ENCODE measurements around the gene CAND1.
"Not testable (repeated sequence)": the region's sequence is repeated elsewhere in the genome, so short reads cannot be mapped to it uniquely, and the experiment has no call there.

Gene CAND1

DNA sequence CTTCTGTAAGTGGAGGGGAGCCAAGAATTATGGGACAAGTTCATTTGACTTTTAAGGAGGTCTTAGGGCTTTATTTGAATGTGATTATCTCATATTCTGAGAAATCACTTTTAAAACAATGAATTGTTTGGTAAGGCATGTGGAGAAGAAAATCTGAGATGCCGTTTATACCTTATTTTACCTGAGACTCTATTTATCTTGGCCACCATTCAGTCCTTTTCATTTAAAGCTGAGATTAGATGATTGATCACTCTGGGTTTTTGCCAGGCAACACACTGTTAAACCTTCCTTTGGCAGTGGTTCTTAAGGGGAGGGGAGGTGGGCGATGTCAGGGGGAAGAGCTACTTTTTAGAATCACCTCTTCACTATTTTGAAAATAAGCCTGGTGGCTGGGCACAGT, 11.4 kb downstream of the CAND1 start:
- no peak for DNase-seq (ENCODE audit: low read depth)

DNA sequence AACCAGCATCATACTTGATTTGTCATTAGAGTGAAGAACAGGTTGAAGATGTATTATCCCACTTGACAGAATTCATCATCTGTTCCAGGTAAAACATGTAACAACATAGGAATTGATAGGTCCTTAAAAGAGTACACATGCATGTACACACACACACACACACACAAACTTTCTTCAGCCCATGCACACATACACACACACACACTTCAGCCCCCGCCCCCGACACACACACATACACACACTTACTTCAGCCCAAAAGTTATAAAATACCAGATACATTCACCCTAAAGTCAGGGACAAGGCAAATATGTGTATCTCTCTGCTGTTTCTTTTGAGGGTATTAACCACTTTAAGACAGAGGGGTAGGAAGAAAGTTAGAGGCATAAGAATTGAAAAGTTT, 15.4 kb downstream of the CAND1 start:
- DNase-seq (ENCODE audit: low read depth), result no peak

DNA sequence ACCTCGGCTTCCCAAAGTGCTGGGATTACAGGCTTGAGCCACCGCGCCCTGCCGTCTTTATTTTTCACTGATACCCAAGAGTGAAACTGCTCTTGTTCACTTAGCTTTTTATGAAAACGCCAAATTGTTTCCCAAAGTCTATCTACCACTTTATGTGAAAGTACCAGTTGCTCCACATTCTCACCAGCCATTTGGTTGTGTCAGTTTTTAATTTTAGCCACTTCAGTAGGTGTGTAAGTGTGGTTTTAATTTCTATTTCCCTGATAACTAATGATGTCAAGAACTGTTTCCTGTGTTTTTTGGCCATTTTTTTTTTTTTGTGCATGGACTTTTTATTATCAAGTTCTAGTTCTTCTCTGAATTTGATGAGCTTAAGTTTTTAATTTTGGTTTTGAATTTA, 17.1 kb downstream of the CAND1 start:
- DNase-seq (ENCODE audit: low read depth), result no peak

DNA sequence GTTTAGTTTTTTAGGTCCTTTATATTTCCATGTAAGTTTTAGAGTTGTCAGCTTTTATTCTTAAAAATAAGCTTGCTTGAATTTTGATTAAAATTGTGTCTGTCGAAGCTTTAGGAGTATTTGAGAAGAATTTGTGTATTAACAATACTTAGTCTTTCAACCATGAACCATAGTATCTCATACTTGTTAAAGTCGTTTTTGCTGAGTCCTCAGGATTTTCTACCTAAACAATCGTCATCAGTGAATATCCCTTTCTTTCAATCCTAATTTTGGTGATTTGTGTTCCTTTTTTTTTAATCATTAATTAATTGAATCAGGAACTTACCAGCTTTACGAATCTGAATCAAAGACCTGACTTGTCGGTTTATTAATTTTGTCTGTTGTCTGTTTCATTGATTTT, 18.2 kb downstream of the CAND1 start:
- no peak for DNase-seq (ENCODE audit: low read depth)

DNA sequence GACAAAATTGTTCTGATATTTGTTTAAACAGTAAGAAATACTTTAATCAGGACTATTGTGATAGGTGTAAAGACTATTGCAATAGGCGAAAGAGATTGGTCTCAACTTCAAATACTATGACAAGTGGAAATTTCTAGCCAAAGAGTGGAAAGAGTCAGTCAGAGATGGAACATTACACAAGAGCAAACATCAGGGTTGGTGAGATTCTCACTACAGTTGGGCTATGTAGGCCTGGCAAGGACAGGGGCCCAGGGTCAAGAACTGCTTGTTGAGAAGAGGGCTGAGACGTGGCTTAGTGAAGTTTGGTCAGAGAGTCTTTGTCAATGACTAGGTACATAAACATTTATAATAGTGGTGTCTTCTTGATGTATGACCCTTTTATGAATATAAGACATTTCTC, 19.4 kb downstream of the CAND1 start:
- no peak for DNase-seq (ENCODE audit: low read depth)

DNA sequence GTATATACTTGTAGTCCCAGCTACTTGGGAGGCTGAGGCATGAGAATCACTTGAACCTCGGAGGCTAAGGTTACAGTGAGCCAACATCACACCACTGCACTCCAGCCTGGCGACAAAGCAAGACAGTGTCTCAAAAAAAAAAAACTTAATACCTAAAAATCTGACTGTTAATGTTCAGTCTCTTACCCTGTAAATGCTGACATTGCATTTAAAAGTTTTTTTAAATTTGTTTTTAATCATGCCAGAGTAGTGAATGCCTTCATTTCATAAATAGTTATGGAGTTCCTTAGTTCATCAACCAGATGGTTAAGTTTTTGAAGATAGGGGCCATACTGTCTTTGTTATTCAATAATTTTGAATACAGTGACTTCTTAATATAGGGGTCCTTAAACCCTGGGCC, 21.2 kb downstream of the CAND1 start:
- no peak for DNase-seq (ENCODE audit: low read depth)

DNA sequence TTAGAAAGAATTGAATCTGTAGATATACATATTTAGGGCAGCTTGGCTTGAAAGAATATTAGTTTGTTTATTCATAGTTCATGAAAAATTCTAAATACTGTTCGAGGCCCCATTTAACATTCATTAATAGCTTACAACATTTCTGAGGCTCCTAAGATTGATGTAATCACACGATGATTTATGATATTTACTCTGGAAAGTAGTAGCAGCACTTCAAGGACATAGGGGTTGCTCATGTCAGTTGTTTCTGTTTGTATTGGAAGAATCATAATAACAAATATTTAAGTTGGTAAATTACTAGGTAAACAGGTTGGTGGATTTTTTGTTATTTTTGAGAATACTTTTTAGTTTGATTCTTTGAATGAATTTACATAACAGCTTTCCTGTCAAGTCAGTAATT, 30.4 kb downstream of the CAND1 start:
- no peak for DNase-seq (ENCODE audit: low read depth)

DNA sequence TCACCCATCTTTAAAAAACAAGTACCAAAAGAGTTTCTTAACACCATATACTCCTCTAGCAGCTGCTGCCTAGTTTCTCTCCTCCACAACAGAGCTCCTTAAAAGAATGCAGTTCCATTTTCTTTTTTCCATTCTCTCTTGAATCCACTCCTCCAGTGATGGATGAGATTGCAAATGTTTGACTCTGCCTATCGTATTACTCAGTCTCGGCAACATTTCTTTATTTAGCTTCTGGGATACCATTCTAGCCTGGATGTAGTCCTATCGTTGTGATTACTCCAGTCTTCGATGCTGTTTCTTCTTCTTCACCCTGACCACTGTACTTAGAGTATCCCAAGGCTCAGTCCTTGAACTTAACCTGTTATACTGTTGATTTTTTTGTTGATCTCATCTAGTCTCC, 30.8 kb downstream of the CAND1 start:
- no peak for DNase-seq (ENCODE audit: low read depth)

DNA sequence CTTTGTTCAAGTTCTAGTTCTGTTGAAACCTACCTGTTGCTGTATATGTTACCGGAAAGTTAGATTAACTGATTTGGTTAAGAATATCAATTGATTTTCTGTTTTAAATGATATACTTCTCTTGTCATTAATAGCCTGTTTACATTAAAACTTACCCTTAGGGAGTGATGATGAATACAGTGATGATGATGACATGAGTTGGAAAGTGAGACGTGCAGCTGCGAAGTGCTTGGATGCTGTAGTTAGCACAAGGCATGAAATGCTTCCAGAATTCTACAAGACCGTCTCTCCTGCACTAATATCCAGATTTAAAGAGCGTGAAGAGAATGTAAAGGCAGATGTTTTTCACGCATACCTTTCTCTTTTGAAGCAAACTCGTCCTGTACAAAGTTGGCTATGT, 33.0 kb downstream of the CAND1 start:
- no peak for DNase-seq (ENCODE audit: low read depth)

DNA sequence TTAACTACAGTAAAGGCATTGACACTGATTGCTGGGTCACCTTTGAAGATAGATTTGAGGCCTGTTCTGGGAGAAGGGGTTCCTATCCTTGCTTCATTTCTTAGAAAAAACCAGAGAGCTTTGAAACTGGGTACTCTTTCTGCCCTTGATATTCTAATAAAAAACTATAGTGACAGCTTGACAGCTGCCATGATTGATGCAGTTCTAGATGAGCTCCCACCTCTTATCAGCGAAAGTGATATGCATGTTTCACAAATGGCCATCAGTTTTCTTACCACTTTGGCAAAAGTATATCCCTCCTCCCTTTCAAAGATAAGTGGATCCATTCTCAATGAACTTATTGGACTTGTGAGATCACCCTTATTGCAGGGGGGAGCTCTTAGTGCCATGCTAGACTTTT, 36.4 kb downstream of the CAND1 start:
- DNase-seq (ENCODE audit: low read depth), result no peak

DNA sequence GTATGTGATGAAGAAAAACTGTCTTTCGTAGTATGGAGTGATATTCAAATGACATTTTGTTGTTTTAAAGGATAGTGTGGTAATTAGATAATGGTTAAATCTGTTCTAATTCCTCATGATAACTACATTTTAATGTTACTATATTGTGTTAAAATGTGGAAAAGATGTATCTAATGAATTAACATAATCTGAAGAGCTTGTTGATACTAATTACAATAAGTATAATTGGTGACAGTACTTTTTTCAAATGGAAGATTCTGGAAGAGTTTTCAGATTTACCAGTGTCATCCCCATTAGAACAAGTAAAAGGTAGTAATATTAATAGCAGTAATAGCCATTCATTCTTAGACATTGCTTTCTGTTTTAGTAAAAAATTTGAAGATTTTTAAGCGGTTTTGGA, 37.6 kb downstream of the CAND1 start:
- DNase-seq (ENCODE audit: low read depth), result no peak

DNA sequence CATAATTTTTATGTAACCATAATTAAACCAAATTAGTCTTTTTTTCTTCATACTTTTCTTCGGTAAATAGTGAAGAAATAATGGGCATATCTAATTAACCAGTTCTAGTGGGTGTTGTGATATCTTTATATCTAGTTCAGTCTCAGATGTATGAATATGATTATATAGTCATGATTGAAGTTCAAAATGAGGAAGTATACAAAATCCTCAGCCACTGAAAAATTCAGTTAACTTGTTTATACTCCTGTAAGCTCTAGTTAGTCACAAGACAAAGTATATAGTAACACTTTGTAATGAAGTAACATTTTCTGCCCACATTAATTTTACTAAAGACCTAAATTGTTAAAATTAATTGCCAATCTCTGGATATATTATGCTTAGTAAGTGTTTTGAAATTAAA, 46.5 kb downstream of the CAND1 start:
- DNase-seq (ENCODE audit: low read depth), result no peak

DNA sequence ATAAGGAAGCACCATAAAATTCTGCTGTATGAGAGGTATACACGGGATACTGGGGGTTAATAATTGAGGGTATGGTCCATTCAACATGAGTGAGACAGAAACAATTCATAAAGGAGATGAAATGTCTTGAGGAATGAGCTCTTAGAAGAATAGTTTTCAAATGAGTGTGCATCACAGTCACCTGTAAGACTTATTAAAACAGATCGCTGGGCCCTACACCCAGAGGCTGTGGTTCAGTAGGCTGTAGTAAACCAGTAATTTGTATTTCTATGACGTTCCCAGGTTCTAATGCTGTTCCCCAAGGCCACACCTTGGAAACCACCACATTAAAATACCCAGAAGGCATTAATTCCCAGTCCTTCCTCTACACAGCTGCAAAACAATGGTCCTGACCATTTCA, 49.6 kb downstream of the CAND1 start:
- no peak for DNase-seq (ENCODE audit: low read depth)

DNA sequence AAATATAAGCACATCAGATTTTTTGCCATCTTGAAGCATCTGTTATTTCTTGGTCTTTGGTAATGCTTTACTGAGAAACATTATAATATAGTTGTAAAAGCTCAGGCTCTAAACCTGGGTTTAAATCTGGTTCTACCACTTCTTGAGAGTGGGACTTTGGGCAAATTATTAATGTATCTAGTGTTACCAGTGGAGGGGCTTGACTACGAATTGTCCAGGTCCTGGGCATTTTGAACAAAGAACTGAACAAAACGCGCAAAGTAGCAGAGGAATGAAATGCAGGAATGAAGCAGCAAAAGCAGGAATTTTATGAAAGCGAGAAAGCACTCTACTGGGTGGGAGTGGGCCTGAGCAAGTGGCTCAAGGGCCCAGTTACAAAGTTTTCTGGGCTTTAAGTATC, 50.8 kb downstream of the CAND1 start:
- DNase-seq (ENCODE audit: low read depth), result no peak

DNA sequence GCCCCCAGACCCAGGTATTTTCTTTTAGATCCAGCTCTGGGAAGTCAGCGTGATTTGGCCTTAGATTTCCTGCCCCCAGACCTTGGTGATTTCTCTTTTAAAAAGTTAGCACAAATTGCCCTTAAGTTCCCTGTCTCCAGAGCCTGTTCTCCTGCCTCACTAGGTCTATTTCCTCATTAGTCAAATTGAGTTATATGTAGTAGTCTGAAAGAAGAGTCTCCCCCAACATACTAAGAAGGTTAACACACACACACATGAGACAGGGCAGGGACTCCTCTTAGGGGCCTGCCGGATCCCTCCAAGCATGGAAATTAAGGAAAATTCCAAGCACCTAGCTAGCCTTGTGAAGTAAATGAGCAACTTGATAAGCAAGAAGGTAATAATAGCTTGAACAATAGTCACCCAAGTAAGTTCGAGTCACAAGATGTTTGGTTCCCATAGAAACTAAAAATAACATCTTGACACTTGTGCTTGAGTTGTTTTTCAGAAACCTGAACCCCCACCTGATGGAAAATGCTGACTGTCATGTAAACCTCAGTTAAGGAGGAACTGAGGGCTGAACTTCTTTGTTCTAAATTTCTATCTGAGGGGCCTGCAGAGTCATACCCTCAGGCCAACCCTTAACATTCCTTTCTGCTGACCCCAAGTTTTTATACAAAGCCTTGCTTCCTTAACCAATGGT, 51.6 kb downstream of the CAND1 start:
- DNase-seq (ENCODE audit: low read depth), result no peak

DNA sequence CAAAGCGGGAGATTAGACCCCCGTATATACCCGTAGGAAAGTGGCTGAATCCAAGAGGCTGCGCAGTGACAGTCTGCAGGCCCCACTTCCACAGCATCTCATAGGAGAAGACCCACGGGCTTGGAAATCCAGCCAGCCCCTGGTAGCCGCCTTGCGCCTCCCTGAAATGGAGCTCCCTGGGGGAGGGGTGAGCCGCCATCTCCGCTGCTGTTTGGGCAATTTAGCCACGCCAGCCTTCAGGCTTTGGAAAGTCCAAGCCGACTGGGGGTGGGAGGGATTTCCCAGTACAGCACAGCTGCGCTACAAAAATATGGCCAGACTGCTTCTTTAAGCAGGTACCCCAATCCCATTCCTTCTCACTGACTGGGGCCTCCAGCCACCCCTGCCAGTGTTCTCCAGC, 53.4 kb downstream of the CAND1 start:
- DNase-seq (ENCODE audit: low read depth), result no peak

DNA sequence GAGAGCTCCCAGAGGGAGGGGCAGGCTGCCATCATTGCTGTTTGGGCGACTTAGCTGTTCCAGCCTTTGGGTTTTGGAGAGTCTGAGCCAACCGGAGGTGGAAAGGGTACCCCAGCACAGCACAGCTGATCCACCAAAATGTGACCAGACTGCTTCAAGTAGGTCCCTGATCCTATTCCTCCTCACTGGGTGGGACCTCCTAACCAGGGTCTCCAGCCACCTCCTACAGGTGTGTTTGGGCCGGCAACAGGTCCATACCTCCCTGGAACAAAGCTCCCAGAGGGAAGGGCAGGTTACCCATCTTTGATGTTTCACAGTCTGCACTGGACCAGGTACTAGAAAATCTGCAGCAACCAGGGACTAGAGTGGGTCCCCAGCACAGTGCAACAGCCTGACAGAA, 53.8 kb downstream of the CAND1 start:
- DNase-seq (ENCODE audit: low read depth), result no peak

DNA sequence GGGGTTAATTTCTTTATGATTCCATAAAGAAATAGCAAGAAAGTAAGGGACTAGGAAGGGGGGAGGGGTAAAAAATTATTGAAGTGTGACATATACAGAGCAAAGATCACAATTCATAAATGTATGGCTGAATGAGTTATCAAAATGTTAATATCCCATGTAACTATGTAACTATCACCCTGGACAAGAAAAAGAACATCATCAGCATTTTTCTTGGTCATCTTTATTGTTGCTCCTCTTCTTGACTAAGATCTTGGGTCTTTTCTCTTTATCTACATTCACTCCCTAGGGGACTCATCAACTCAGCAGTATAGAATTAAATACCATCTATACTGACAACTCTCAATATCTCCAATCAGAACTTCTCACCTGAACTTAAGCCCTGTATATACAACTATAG, 57.5 kb downstream of the CAND1 start:
- DNase-seq (ENCODE audit: low read depth), result no peak

DNA sequence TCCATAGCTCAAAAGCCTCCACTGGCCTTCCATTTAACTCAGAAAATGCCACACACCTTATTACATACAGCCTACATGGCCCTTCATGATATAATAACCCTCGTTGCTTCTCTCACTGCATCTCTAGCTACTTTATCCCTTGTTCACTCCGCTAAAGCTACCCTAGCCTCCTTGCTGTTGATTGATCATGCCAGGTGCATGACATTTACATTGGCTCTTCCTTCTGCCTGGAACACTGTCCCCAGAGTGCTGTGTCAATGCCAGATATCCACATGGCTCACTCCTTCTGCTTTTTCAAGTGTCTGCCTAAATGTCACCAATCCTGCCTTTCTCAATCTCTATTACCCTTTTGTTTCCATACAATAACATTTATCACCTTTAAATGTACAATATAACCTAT, 58.3 kb downstream of the CAND1 start:
- DNase-seq (ENCODE audit: low read depth), result no peak

DNA sequence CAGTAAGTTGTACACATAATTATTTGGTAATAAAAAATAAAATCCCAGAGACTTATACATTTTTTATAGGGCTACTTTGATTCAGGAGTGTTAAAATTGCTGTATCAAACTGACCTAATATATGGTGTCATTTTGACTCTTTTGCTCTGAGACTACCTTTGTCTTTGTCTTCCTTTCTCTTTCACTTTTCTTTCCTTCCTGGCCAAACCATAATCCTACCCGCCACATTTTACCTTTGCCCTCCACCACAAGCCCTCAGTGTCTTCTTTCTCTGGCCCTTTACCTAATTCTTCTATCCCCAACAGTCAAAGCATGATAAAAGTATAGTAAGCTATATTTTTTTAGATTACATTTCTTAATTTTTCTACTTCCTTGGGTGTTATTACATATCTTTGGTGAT, 62.0 kb downstream of the CAND1 start:
- no peak for DNase-seq (ENCODE audit: low read depth)

DNA sequence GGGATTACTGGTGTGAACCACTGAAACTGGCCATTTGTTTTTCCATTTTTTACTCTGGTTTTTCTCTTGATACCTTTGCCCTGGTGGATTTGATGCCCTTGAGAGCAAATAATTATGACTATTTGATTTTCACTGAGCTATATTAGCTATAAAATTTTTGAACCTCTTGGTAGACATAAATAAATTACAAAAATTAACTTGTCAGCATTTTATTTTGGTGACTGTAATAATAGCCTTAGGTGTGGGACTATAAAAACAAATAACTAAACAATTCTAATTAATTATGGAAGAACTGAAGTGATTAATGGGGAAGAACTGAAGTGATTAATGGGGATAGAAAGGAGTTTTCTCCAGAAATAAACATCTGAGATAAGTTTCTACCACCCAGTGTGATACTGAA, 62.7 kb downstream of the CAND1 start:
- no peak for DNase-seq (ENCODE audit: low read depth)

DNA sequence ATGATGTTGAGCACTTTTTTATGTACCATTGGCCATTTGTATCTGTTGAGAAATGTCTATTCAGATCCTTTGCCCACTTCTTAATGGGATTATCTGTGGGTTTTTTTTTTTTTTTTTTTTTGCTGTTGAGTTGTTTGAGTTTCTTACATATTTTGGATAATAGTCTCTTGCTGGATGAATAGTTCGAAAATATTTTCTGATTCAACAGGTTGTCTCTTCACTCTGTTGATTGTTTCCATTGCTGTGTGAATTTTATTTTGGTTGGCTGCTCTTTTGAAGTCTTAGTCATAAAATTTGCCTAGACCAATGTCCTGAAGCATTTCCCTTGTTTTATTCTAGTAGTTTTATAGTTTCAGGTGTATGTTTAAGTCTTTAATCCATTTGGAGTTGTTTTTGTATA, 64.5 kb downstream of the CAND1 start:
- DNase-seq (ENCODE audit: low read depth), result no peak

DNA sequence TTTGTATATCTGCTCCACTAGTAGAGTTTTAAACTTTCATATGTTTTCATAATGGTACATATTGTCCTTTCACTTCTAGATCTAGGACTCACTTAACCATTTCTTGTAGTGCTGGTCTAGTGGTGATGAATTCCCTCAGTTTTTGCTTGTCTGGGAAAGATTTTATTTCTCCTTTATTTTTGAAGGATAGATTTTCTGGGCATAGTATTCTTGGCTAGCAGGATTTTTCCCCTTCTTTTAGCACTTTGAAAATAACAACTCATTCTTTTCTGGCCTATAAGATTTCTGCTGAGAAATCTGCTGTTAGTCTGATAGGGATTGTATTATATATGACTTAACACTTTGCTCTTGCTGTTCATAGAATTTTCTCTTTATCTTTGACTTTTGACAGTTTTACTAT, 69.3 kb downstream of the CAND1 start:
- no peak for DNase-seq (ENCODE audit: low read depth)

DNA sequence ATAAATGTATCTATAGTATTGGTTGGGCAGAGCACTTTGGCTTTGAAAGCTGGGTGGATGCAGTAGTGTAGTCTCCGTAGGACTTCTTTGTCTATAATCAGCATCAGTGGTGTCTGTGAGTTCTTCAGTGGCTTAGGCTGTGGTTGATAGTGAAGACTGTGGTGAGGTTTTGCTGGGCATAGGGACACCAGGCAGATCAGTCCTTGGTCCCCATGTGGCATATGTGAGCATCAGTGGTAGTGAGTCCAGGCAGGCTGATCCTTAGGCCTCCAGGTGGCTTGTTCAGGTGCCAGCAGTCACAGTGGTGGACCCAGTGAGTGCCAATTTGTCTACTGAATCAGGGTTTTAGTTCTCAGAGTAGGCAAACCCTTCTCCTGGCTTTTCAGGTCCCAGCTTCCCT, 70.4 kb downstream of the CAND1 start:
- no peak for DNase-seq (ENCODE audit: low read depth)

DNA sequence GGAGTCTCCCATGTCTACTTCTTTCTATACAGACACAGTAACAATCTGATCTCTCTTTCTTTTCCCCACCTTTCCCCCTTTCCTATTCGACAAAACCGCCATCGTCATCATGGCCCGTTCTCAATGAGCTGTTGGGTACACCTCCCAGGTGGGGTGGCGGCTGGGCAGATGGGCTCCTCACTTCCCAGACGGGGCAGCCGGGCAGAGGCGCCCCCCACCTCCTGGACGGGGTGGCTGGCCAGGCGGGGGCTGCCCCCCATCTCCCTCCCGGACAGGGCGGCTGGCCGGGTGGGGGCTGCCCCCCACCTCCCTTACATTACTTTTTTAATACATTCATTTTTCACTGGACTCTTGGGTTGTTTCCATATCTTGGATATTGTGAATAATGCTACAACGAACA, 71.9 kb downstream of the CAND1 start:
- DNase-seq (ENCODE audit: low read depth), result not testable (repeated sequence)

Measured in stimulated activated CD8-positive, alpha-beta memory T cell treated with anti-CD3 and anti-CD28 coated beads, Interleukin-12 subunit alpha, Interleukin-12 subunit beta, amount 100 ng/mL, for 4 hours (primary cell).